K562 (cell line): ENCODE data around the gene SETD3. TPM values are rescaled to one million over a fixed set of nuclear protein-coding genes. Genes with fewer than 3 reads are reported as not detected.

Source experiments
- ATAC-seq: fragments of 200-7000 bp; cut with Tn5 transposase; 3 replicates; pipeline ENCODE4 v1.9.1; 2020; ENCODE audit warnings: moderate library complexity
- BruUV-seq: library from RNA; stranded (reverse); fragments of 400-500 nt; replicated peaks from 2 replicates; lab custom pipeline; 2021; lab: Mats Ljungman, UMichigan
- CTCF ChIA-PET: fragments of 300-600 bp; formaldehyde crosslinking; extraction: SDS; loops from one replicate; lab custom pipeline; 2021; ENCODE audit warnings: low intra/inter-chr PET ratio; lab: Yijun Ruan, JAX
- POLR2A ChIA-PET: fragments of 300-600, 350-650 bp; sonication (Branson Sonifier 250); formaldehyde crosslinking; extraction: SDS; loops from one replicate; lab custom pipeline; 2021; ENCODE audit warnings: antibody characterized with exemption, inconsistent platforms; lab: Yijun Ruan, JAX
- DNase-seq, 4 experiments: peaks; one replicate each; pipeline versions ENCODE4 v3.0.0 to v3.0.0-alpha.2; 2011 to 2018; ENCODE audit warnings: low spot score in 3 of 4, mixed read lengths in 3 of 4; ENCODE audit errors: extremely low read depth in 1 of 4
- FAIRE-seq: peaks from 2 replicates; lab custom pipeline; 2011; peaks lifted over from hg19 to GRCh38; lab: Jason Lieb, UNC
- H2AFZ ChIP-seq: 2 replicates; pipeline ENCODE4 v1.6.0; 2011; ENCODE audit warnings: low read depth, low read length, control low read depth, inconsistent platforms
- H3K27ac ChIP-seq: fragments of 200-600 bp; 3 replicates; pipeline ENCODE4 v1.8.0; 2011; ENCODE audit warnings: low read depth, mild to moderate bottlenecking, control low read depth, inconsistent platforms, low read length, moderate library complexity, mixed read lengths; ENCODE audit errors: extremely low read depth
- H3K27me3 ChIP-seq, 2 experiments: fragments of 300-600 bp in 1 of 2; 2 replicates in 1 of 2; 3 replicates in 1 of 2; pipeline versions ENCODE4 v1.6.0 to v1.8.0; 2011; ENCODE audit warnings: inconsistent platforms in 2 of 2, low read length in 2 of 2, mild to moderate bottlenecking in 1 of 2, mixed read lengths in 1 of 2, moderate library complexity in 1 of 2; ENCODE audit not compliant: control insufficient read depth in 2 of 2, insufficient read depth in 2 of 2
- H3K36me3 ChIP-seq: fragments of 300-600 bp; 3 replicates; pipeline ENCODE4 v1.8.0; 2011; ENCODE audit warnings: mild to moderate bottlenecking, low read length, inconsistent platforms; ENCODE audit not compliant: control insufficient read depth, insufficient read depth
- H3K4me1 ChIP-seq, 2 experiments: fragments of 200-600 bp in 1 of 2; replicated peaks in 1 of 2; 2 replicates in 1 of 2; 3 replicates in 1 of 2; pipeline versions ENCODE4 v1.5.1 to v1.8.0; 2011; ENCODE audit warnings: inconsistent platforms in 2 of 2, low read length in 2 of 2, mild to moderate bottlenecking in 1 of 2, mixed read lengths in 1 of 2, moderate library complexity in 1 of 2; ENCODE audit not compliant: control insufficient read depth in 2 of 2, insufficient read depth in 2 of 2
- H3K4me2 ChIP-seq: 2 replicates; pipeline ENCODE4 v1.6.1; 2011; ENCODE audit warnings: low read length, control low read depth, inconsistent platforms, mixed read lengths; ENCODE audit not compliant: insufficient read depth
- H3K4me3 ChIP-seq: fragments of 200-600 bp; sonication (generic), shearing (Covaris generic); 2 replicates; pipeline ENCODE4 v1.5.1; 2016; ENCODE audit warnings: control low read depth, inconsistent platforms
- H3K79me2 ChIP-seq: fragments of 200-600 bp; 3 replicates; pipeline ENCODE4 v1.8.0; 2011; ENCODE audit warnings: low read length, inconsistent platforms; ENCODE audit not compliant: control insufficient read depth, insufficient read depth
- H3K9ac ChIP-seq, 2 experiments: 2 replicates each; pipeline versions ENCODE4 v1.6.0 to v1.6.1; 2011; ENCODE audit warnings: low read depth in 2 of 2, low read length in 2 of 2, control low read depth in 1 of 2, inconsistent platforms in 1 of 2, mild to moderate bottlenecking in 1 of 2, mixed read lengths in 1 of 2; ENCODE audit not compliant: insufficient read depth in 1 of 2
- H3K9me1 ChIP-seq: one replicate; pipeline ENCODE4 v1.6.0; 2011; ENCODE audit warnings: inconsistent platforms, mild to moderate bottlenecking, low read length, moderate library complexity; ENCODE audit not compliant: control insufficient read depth, insufficient read depth
- H3K9me3 ChIP-seq: replicated peaks from 2 replicates; pipeline ENCODE4 v1.5.1; 2011; ENCODE audit warnings: low read depth, low read length, inconsistent platforms; ENCODE audit not compliant: control insufficient read depth, insufficient read depth
- H4K20me1 ChIP-seq: replicated peaks from 2 replicates; pipeline ENCODE4 v1.6.1; 2011; ENCODE audit warnings: low read length, inconsistent platforms, mixed read lengths; ENCODE audit not compliant: control insufficient read depth, insufficient read depth
- BRCA1 ChIP-seq, 2 experiments: fragments of 450-650 bp in 1 of 2; sonication (generic) in 1 of 2; formaldehyde crosslinking in 1 of 2; IDR thresholded peaks; 2 replicates each; pipeline versions ENCODE4 v1.5.0 to v1.6.1; 2017 to 2020; ENCODE audit warnings: mild to moderate bottlenecking in 1 of 2, missing genetic modification reagents in 1 of 2
- CHCHD3 ChIP-seq: fragments of 250-450 bp; sonication (Bioruptor Pico); IDR thresholded peaks from 2 replicates; pipeline ENCODE4 v2.1.2; 2022; ENCODE audit warnings: mild to moderate bottlenecking
- ESRRB ChIP-seq: fragments of 250-450 bp; sonication (Bioruptor Pico); IDR thresholded peaks from 2 replicates; pipeline ENCODE4 v1.5.0; 2020; ENCODE audit warnings: mild to moderate bottlenecking, moderate library complexity, borderline replicate concordance
- FOXA3 ChIP-seq, 2 experiments: fragments of 450-650 bp in 1 of 2; sonication (generic) in 1 of 2; formaldehyde crosslinking; IDR thresholded peaks in 1 of 2; conservative IDR thresholded peaks in 1 of 2; 2 replicates each; pipeline versions ENCODE4 v1.4.0 to v1.8.0; 2020 to 2022; ENCODE audit warnings: mild to moderate bottlenecking in 2 of 2, missing genetic modification reagents in 1 of 2
- FOXJ3 ChIP-seq: sonication (generic); formaldehyde crosslinking; IDR thresholded peaks from 2 replicates; pipeline ENCODE4 v1.4.0; 2020; ENCODE audit warnings: mild to moderate bottlenecking, missing genetic modification reagents
- GTF2F1 ChIP-seq: IDR thresholded peaks from 2 replicates; pipeline ENCODE4 v1.6.1; 2011; ENCODE audit warnings: low read depth, low read length, improper control_type of control experiment
- HDAC2 ChIP-seq: fragments of 450-650 bp; IDR thresholded peaks from 2 replicates; pipeline ENCODE4 v1.6.1; 2016; ENCODE audit warnings: mild to moderate bottlenecking
- HMGXB4 ChIP-seq: sonication (generic); formaldehyde crosslinking; IDR thresholded peaks from 2 replicates; pipeline ENCODE4 v1.8.1; 2023; ENCODE audit warnings: mild to moderate bottlenecking, missing genetic modification reagents
- LEF1 ChIP-seq: fragments of 450-650 bp; IDR thresholded peaks from 2 replicates; pipeline ENCODE4 v1.6.1; 2016; ENCODE audit warnings: mild to moderate bottlenecking
- MEF2A ChIP-seq: IDR thresholded peaks from 2 replicates; pipeline ENCODE4 v1.6.1; 2011; ENCODE audit warnings: low read depth, mild to moderate bottlenecking, low read length, moderate library complexity; ENCODE audit not compliant: control insufficient read depth
- MEIS2 ChIP-seq: fragments of 450-650 bp; IDR thresholded peaks from 2 replicates; pipeline ENCODE4 v1.6.1; 2014; ENCODE audit warnings: mild to moderate bottlenecking; ENCODE audit not compliant: partially characterized antibody
- PTBP1 ChIP-seq: fragments of 200-400 bp; formaldehyde crosslinking; IDR thresholded peaks from 2 replicates; pipeline ENCODE4 v1.6.1; 2017; ENCODE audit warnings: low read depth, low read length
- RBM22 ChIP-seq: fragments of 200-400 bp; formaldehyde crosslinking; IDR thresholded peaks from 2 replicates; pipeline ENCODE4 v1.6.1; 2018; ENCODE audit warnings: low read length, low read depth; ENCODE audit not compliant: poor library complexity, severe bottlenecking
- RBM39 ChIP-seq: fragments of 200-400 bp; formaldehyde crosslinking; optimal IDR thresholded peaks from 2 replicates; pipeline ENCODE3; 2018; ENCODE audit warnings: low read depth, low read length
- SMAD3 ChIP-seq: fragments of 450-650 bp; formaldehyde crosslinking; conservative IDR thresholded peaks from 2 replicates; pipeline ENCODE4 v1.4.0; 2020; ENCODE audit warnings: mild to moderate bottlenecking
- SMAD4 ChIP-seq: fragments of 250-450 bp; sonication (Bioruptor Pico); conservative IDR thresholded peaks from 2 replicates; pipeline ENCODE4 v1.8.0; 2021; ENCODE audit warnings: inconsistent platforms, mild to moderate bottlenecking, moderate library complexity
- ZNF584 ChIP-seq: fragments of 200-800 bp; sonication (Bioruptor generic); IDR thresholded peaks from 2 replicates; pipeline ENCODE4 v1.6.1; 2016; ENCODE audit warnings: low read depth, mild to moderate bottlenecking, missing genetic modification characterization, missing compliant biosample characterization
- ZSCAN29 ChIP-seq: fragments of 450-650 bp; IDR thresholded peaks from 2 replicates; pipeline ENCODE4 v1.6.1; 2017
- WGBS: fragments of 100-300 bp; shearing (Covaris generic); methylation state at CpG from one replicate; pipeline ENCODE4 v1.1.6; 2016; ENCODE audit warnings: low coverage, mixed read lengths; ENCODE audit not compliant: insufficient coverage; ENCODE audit errors: missing lambda C conversion rate; 5-methylcytosine and 5-hydroxymethylcytosine counted together
- in situ Hi-C: fragments of 300-500 bp; cut with MboI; formaldehyde crosslinking; loops from 4 replicates; pipeline ENCODE4 v1.15.0; 2018; ENCODE audit warnings: inconsistent platforms, mixed read lengths
- intact Hi-C: fragments of 100-400 bp; cut with micrococcal nuclease; formaldehyde crosslinking; loops from 2 replicates; pipeline ENCODE4 v1.14.2; 2022
- polyA plus RNA-seq, 8 experiments: library from polyadenylated mRNA; depleted of rRNA in 4 of 8; stranded (reverse) in 5 of 8; unstranded in 3 of 8; fragments of >200 nt; fragmentation: Nextera tagmentation in 2 of 8; fragmentation: Illumina TruSeq in 1 of 8; extraction: Ambion mirVana in 2 of 8; extraction: Trizol in 1 of 8; gene quantifications; 2 replicates each; pipeline versions ENCODE4 v1.2.1 to v1.2.3, GENCODE V29; 2011 to 2014; ENCODE audit warnings: inconsistent platforms in 1 of 8, missing spikeins in 1 of 8
- total RNA-seq, 7 experiments: library from RNA; depleted of rRNA in 6 of 7; stranded (reverse); fragments of >200 nt in 6 of 7; fragmentation: Illumina TruSeq in 2 of 7; extraction: Trizol in 2 of 7; gene quantifications; 2 replicates each; pipeline versions ENCODE4 v1.2.1 to v1.2.3, GENCODE V29; 2011 to 2021; ENCODE audit warnings: low replicate concordance in 1 of 7
- TF ChIP-seq, protein P1 (sequence below): IDR thresholded peaks from 2 replicates; pipeline ENCODE4 v1.6.1; 2012; ENCODE audit warnings: low read depth, low read length, improper control_type of control experiment, borderline replicate concordance

SETD3 gene
- total and polyA plus RNA-seq, 9 of the 15 experiments (the other 6 are each of a cell fraction or from before 2014, with no cell fraction given) = 8.5 to 35.9 (median 26.5) TPM

DNA sequence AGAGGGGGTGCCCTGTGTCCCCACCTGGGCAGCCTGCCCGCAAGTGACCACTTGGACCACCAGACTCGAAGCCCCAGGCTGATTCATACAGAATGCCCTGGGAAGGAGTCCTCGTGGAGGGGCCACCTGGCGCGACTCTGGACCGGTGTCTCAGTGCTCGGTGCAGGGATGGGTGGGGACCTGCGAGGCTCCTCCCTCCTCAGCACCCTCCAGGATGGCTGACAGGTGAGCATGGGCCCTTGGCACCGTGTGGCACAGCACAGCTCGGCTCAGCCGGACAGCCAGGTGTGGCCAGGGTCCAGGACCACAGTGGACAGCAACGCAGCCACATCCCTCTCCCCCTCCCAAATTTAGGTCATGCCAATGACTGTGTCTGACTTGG is 45.0 kb upstream of the SETD3 start:
- ATAC-seq = no peak
- no peaks in the 10 kb centered on the region for H3K9me3 ChIP-seq
- no peak overlapping the region; a peak in 1 of 4 replicates for H3K9ac ChIP-seq
- no peaks in the 10 kb centered on the region for H3K79me2 ChIP-seq
- TF ChIP-seq FOXJ3 (CRISPR knock-in tag) (no peak), ESRRB (CRISPR knock-in tag) (no peak), MEIS2 (no peak), FOXA3 (CRISPR knock-in tag; conservative IDR thresholded peaks at IDR 0.05 in 1 of 2, IDR thresholded peaks at IDR 0.05 in 1 of 2) (no peak), CHCHD3 (CRISPR knock-in tag) (no peak), HMGXB4 (CRISPR knock-in tag) (no peak), ZNF584 (CRISPR knock-in tag) (no peak), LEF1 (no peak), SMAD3 (CRISPR knock-in tag) (no peak), SMAD4 (no peak), HDAC2 (no peak), ZSCAN29 (no peak), PTBP1 (no peak), BRCA1 (IDR thresholded peaks at IDR 0.05) (no peak), BRCA1 (CRISPR knock-in tag; IDR thresholded peaks at IDR 0.05) (no peak), MEF2A (no peak), GTF2F1 (no peak), RBM22 (no peak), RBM39 (no peak)
- TF ChIP-seq, protein P1, sequence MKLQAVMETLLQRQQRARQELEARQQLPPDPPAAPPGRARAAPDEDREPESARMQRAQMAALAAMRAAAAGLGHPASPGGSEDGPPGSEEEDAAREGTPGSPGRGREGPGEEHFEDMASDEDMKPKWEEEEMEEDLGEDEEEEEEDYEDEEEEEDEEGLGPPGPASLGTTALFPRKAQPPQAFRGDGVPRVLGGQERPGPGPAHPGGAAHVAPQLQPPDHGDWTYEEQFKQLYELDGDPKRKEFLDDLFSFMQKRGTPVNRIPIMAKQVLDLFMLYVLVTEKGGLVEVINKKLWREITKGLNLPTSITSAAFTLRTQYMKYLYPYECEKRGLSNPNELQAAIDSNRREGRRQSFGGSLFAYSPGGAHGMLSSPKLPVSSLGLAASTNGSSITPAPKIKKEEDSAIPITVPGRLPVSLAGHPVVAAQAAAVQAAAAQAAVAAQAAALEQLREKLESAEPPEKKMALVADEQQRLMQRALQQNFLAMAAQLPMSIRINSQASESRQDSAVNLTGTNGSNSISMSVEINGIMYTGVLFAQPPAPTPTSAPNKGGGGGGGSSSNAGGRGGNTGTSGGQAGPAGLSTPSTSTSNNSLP = no peak
- TF ChIP-seq, all 486 proteins: peak for 0
- CTCF ChIA-PET = no interaction called here
- Histone ChIP-seq H4K20me1 (no peaks in the 10 kb centered on the region; the same call in 1 of the 2 replicates), H3K4me2 (no peak overlapping the region), H3K4me3 (no peak overlapping the region), H3K36me3 (no peaks in the 10 kb centered on the region), H3K27ac (no peak overlapping the region), H3K9me1 (no peaks in the 10 kb centered on the region), H3K4me1 (peaks cover 11 to 48% of the 10 kb centered on the region in 2 experiments), H3K27me3 (no peaks in the 10 kb centered on the region), H2AFZ (no peak overlapping the region)
- intact Hi-C loops = no loop called here
- FAIRE-seq (no peak), DNase-seq (no peak)
- POLR2A ChIA-PET = interaction anchor here (0.5 to 1.2 kb wide), 4 partner anchors 10 to 20 kb away, joined by 3 to 4 read pairs (median 3); no protein-coding TSS in a partner anchor
- WGBS = 42% methylated on average over 2 of the region's 12 CpGs
- no TSS peak for BruUV-seq
- in situ Hi-C loops = loop anchor here (10.0 kb wide), 1 partner anchor 359 kb away; no protein-coding TSS in a partner anchor
